AG04449 (cell line): Measurements from ENCODE around the gene NEDD1.

Source experiments
- CTCF ChIA-PET: fragments of 350-600 bp; formaldehyde crosslinking; extraction: SDS; loops from one replicate; lab custom pipeline; 2021; ENCODE audit warnings: antibody characterized with exemption; lab: Yijun Ruan, JAX
- POLR2A ChIA-PET: fragments of 400-600, 350-600 bp; formaldehyde crosslinking; extraction: SDS; loops from one replicate; lab custom pipeline; 2020; ENCODE audit warnings: antibody characterized with exemption, inconsistent platforms; lab: Yijun Ruan, JAX
- DNase-seq: peaks from one replicate; pipeline ENCODE4 v3.0.0-alpha.2; 2010; ENCODE audit warnings: low read depth, low spot score
- H3K4me3 ChIP-seq: 2 replicates; pipeline ENCODE4 v1.5.1; 2011; ENCODE audit warnings: low read depth, mild to moderate bottlenecking, control low read depth, low read length
- CTCF ChIP-seq: IDR thresholded peaks from one replicate; pipeline ENCODE4 v1.5.1; 2011; ENCODE audit warnings: mild to moderate bottlenecking, moderate library complexity, low read length, control low read depth, inconsistent platforms; ENCODE audit not compliant: insufficient read depth; ENCODE audit errors: missing control alignments

NEDD1 gene

GRCh38 chr12:96889273-96889933 is 17.7 kb upstream of the NEDD1 start:
- no peak for TF ChIP-seq CTCF
- ChIA-PET CTCF (no interaction called here), POLR2A (no interaction called here)
- DNase-seq: no peak
- no peak overlapping the region for H3K4me3 ChIP-seq

- ChIA-PET CTCF (no interaction called here), POLR2A (no interaction called here)
- DNase-seq: no peak
- no peak overlapping the region for H3K4me3 ChIP-seq
- no peak for TF ChIP-seq CTCF
Observed at GRCh38 chr12:96890331-96890730, 16.7 kb upstream of the NEDD1 start.

- ChIA-PET POLR2A (no interaction called here), CTCF (no interaction called here)
- no peak for TF ChIP-seq CTCF
- DNase-seq: no peak
- no peak overlapping the region for H3K4me3 ChIP-seq
Observed at GRCh38 chr12:96892104-96892503, 15.0 kb upstream of the NEDD1 start.

GRCh38 chr12:96897421-96897820 is 9.6 kb upstream of the NEDD1 start:
- TF ChIP-seq CTCF: no peak
- POLR2A ChIA-PET: no interaction called here
- DNase-seq: no peak
- no peak overlapping the region for H3K4me3 ChIP-seq
- CTCF ChIA-PET: no interaction called here

DNA sequence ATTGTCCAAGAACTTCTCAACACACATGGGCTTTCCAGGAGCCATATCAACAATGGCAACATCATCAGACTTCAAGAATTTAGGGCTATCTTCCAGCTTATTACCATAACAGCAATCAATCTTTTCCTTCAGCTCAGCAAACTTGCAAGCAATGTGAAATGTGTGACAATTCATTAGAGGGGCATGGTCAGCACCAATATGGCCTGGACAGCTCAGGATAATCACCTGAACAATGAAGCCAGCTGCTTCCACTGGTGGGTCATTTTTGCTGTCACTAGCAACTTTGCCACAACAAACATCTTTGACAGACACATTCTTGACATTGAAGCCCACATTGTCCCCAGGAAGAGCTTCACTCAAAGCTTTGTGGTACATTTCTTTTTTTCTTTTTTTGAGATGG is 5.9 kb upstream of the NEDD1 start:
- H3K4me3 ChIP-seq: no peak overlapping the region
- ChIA-PET POLR2A (no interaction called here), CTCF (no interaction called here)
- no peak for TF ChIP-seq CTCF
- no peak for DNase-seq

DNA sequence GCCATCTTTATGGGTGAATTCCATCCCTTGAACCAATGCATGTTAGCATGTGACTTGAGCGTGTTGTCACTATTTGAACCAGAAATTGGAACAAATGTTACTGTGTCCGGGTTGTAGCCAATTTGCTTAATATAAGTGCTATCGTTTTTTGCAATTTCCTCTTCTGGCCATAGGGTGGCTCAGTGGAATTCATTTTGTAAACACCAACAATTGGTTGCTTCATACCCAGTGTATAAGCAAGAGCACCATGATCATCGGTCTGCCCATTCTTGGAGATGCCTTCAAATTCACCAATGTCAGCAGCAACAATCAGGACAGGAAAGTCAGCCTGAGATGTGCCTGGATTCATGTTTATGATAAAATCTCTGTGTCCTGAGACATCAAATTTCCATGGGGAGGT is 5.0 kb upstream of the NEDD1 start:
- ChIA-PET POLR2A (no interaction called here), CTCF (no interaction called here)
- DNase-seq: no peak
- H3K4me3 ChIP-seq: no peak overlapping the region
- no peak for TF ChIP-seq CTCF
